ENCODE measurements around the gene VSIR.
A peak's percentile ranks its signal among the peaks of the same experiment; 100 is the strongest.

The VSIR gene

DNA sequence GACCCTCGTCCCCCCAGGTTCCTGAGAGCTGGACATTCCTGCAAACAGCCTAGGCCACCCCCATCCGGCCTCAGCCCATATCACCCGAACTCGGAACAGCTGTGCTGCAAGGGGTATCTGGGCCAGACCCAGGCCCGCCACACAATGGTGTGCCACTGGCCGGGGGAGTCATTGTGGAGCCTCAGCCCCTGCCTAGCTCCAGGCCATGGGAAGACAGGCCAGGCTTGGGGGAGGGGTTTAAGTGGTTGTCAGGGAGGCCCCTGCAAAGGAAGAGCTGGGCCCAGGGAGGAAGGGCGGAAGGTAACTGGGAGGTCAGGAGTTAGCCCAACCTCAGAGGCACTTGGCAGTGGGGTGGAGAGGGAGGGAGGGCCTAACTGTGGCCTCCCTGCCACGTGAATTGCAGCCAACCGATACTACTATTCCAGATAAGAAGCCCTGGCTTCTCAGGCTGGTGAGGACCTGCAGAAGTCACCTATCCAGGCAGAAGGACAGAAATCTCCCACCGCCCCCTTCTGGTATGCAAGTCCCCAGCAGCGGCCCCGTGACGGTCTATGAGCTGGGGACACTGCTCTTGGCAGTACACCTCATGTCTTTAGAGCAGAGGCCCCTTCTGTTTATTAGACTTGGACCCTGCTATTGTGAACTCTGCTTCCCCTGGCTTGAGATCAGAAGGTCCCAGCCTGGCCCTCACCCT, 26.8 kb downstream of the VSIR start:
- no peak for DNase-seq

DNA sequence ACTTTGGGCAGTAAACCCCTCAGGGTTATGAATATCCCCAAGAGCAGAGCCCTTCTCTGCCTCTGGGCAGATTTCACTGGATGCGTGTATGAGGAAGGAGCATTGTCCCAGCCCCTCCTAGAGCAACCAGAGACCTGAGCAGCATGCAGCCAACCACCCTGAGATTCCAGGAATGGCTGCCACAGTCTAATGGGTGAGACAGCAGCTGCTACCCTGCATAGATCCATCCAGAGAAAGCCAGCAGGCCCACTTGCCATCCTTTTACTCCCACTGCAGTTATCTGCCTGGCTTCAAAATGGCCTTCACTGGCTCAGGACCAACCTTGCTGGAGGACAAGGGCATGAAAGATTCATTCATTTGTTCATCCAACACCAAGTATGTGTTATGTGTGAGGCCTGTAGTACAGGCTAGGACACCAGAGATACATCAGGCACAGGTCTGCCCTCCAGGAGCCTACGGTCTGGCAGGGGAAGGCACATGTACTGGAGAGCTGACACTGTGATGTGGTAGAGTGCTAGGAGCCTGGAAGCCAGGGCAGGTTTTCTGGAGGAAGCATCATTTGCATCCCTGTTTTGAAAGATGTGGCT, 27.6 kb downstream of the VSIR start:
- no peak for DNase-seq

DNA sequence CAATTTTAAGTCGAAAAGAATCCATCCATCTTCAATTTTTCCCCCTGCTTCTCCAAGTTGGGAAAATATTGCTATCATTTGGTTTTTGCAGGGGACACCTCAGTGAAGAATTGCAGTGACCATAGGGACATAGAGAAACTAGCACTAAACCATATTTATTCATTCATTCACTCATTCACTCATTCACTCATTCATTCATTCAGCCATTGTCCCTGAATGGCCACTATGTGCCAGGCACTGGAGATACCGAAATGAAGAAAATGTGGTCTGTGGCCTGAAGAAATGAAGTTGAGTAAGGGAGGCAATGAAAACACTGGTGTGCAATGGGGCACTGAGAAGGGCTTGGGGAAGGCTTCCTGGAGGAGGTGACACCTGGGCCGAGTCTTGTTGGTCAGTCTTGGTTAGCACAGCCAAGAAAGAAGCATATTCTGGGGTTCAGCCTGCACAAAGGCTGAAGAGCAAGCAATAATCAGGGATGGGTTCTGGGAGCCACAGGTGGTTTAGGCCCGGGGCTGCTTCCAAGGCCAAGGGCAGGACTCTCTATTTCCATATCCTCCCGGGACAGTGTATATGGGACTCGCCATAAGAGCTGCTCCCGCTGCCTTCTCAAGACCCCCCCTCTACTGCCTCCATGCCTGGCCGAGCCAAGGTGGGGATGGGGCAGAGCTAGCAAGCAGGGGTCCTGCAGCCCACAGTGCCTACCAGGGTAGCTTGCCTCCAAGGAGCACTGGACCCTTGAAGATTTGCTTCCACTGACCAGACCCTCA, 28.2 kb downstream of the VSIR start:
- DNase-seq = no peak

DNA sequence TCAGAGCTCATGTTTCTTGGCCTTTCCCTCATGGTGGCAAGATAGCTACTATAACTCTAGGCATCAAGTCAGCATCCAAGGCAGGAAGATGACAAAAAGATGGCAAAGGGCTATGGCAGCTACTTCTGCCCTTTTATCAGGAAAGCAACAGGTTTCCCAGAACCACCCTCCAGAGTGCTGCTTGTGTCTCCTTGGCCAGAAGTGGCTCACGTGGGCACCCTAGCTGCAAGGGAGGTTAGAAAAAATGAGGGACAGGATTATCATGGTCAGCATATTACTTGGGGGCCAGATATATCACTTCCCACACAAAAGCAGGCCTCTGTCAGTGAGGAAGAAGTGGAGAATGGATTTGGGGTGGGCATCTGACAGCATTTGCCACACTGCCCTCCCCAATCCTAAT, 29.5 kb downstream of the VSIR start:
- DNase-seq = no peak

DNA sequence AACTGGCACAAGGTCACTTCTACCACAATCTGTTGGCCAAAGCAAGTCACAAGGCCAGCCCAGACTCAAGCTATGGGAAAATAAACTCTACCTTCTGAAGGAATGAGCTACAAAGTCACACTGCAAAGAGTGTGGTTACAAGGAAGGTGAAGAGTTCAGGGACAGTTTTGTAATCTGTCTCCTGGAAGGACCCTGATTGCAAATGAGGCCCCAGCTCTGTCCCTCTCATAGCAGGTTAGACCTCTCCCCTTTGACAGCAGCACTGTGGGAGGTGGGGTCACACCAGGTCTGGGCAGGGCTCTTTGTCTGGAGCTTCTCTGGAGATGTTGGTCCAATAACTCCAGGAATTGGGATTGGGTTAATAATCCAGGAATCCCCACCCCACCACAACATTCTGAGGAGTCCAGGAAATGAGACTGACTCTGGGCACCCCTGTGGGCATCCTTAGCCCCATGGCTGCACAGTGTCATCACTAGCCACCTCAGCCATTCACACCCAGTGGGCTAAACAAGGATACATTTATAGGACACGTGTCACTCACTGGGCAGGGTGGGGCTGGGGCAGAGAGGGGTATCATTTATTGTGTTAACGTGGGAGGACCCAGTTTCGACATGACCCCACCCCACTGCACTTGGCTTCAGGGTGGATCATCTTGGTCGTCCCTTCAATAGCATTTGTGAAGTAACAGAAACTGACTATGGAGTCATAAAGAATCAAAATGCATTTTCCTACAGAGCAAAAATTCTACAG, 30.1 kb downstream of the VSIR start:
- DNase-seq = no peak

DNA sequence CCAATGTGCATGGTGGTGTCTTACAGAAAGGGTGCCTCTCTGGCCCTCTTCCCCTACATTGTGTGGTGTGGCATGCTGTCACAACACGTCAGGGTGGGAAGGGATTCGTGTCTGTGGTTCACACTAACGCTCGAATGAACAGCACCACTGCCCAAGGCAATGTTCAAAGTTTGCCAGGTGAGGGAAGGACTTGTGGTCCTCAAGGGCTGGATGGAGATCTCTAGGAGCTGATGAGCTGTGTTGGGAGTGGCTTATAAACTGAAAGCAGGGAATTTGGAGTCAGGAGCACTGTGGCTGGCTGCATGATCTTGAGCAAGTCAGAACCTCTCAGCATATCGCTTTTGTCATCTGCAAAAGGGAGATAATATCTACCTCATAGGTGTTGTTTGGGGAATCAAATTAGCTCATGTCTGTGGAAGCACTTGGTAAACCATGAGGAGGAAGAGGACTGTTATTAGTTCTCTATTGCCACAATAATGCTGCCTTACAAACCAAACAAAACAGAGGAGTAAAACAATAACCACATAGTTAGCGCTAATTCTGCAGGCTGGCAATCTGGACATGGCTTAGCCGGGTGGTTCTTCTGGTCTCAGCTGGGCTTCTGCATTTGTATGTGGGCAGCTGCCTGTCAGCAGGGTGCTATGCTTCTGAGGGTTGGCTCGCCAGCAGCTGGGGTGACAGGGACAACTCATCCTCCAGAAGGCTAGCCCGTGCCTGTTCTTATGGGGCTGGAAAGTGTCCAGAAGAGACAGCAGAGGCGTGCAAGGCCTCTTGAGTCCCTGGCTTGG, 30.8 kb downstream of the VSIR start:
- no peak for DNase-seq

DNA sequence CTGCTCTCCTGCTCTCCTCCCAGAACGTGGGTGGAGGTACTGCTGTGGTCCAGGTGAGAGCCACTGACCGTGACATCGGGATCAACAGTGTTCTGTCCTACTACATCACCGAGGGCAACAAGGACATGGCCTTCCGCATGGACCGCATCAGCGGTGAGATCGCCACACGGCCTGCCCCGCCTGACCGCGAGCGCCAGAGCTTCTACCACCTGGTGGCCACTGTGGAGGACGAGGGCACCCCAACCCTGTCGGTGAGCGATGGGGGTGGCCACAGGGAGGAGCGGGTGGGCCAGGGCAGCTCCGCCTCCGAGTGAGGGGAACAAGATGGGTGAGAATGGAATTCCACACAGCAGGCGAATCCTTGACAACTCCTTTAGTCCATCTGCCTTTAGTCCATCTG, 31.6 kb downstream of the VSIR start:
- DNase-seq = no peak

DNA sequence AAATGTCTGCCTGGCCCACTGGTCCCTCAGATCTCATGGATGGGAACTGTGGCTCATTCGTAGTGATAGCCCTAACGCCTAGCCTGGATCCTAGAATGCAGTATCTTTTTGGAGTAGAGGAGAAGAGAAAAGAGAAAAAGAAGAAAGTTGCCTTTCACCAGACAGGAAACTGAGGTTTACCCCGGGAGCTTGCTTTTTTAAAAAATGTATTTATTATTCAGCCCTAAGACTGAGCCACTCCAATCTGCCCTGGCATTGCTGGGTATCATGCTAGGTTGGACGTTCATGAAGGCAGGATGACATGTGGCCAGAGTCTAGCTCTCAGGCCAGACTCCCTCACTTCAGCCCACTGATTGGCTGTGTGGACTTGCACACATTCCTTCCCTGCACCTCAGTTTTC, 32.3 kb downstream of the VSIR start:
- DNase-seq = no peak

DNA sequence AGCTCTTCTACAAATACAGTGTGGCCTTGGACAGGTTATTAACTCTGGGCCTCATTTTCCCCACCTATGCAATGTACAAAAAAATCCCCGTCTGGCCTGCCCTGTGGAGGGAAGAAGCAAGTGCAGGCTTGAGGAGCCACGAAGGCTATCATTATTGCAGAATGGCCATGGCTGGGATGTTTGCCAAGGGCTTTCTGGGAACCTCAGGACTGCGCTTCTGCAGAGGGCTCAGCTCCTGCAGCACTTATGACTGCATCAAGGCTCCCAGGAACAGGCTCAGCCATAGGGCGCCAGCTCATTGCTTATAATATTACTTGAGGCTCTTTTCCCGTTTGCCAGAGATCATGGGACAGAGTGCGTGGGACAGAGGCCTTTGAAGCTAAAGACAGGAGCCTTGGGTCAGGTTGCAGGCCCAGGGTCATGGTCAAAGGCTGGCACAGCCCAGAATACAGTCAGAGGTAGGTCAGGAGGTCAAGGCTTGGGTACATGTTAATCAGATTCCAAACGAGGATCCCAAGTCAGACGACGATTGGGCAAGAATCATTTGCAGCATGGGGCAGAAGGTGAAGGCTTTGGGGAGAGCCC, 33.2 kb downstream of the VSIR start:
- DNase-seq = no peak

DNA sequence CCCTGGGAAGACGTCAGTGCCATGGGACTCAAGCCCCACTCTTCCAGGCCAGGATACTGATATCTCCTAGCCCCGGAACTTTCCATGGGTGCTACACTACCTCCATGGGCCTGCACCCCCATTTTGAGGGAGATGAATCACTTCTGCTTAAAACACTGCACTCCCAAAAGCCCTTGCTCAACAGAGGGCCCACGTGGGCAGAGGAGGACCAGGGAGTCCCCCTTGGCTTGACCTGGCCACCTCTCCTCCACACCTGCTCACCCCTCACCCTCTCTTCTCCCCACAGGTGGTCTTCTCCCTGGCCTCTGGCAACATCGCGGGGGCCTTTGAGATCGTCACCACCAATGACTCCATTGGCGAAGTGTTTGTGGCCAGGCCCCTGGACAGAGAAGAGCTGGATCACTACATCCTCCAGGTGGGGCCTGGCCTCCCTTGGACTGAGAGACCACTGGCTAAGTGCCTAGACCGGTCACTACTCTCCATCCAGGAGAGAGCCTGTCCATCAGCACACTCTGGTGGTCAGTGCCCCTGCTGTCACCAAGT, 33.9 kb downstream of the VSIR start:
- no peak for DNase-seq

DNA sequence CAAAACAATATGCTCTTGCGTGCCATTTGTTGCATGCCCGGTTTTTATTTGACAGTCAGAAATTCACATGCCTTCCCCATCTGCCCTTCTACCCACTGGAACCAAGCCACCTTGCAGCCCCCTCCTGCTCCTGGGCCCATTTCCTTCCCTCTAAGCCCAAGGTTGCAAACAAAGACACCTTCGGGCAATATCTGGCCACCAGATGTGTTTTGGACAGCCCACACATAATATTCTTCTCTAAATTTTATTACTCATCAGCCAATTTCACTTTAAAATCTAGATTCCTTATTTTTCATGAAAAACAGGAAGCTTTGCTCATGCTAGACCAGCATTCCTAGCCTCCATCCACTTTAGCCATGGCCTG, 35.5 kb downstream of the VSIR start:
- DNase-seq = no peak

DNA sequence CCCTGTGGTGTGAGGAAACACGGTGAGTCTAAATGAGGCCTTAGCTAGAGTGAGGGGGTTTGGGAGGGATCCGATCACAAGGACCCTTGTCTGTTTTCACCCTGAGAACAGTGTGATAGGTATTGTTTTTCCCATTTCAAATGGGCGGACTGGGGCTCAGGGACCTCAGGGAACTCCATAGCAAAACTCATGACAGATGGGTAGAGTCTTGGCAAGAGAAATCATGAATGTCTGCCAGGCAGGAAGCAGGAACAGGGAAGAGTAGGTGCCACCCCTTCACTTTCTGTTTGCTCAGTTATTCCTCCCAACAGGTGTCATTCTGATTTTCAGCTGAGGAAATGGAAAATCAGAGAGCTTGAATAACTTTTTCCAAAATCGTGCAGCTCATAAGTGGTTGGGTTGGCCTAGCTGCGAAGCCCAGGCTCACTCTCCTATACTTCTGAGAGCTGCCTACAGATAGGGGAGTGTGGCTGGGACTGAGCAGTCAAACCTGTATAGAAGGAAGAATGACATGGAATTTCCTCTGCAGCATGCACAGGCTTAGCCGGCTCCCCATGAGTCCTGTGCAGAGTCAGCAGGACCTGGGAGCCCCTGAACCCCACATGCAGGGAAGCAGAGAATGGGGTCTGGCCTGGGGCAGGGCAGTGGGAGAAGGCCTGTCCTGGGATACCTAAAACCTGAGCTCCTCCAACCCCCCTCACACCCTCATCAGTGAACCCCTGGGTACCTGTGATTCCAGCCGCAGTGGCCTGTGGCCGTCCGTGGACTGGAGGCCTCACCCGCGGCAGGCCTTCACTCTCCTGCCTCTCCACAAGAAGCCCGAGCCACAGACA, 36.1 kb downstream of the VSIR start:
- DNase-seq = no peak

DNA sequence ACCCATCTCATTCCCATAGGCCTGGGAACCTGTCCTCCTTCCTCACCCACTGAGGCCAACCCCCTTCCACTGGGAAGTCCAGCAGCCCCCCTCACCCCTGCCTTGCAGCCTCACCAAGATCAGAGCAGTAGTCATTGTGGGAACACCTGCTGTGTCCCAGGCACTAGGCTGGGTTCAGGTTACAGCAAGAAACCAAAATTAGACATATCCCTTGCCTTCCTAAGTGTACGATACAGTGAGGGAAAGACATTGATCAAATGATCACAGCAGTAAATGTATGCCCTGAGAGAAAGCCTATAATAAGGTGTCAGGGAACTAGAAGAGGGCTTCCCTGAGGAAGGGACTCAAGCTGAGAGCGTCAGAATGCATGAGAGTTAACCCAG, 36.8 kb downstream of the VSIR start:
- DNase-seq = no peak

DNA sequence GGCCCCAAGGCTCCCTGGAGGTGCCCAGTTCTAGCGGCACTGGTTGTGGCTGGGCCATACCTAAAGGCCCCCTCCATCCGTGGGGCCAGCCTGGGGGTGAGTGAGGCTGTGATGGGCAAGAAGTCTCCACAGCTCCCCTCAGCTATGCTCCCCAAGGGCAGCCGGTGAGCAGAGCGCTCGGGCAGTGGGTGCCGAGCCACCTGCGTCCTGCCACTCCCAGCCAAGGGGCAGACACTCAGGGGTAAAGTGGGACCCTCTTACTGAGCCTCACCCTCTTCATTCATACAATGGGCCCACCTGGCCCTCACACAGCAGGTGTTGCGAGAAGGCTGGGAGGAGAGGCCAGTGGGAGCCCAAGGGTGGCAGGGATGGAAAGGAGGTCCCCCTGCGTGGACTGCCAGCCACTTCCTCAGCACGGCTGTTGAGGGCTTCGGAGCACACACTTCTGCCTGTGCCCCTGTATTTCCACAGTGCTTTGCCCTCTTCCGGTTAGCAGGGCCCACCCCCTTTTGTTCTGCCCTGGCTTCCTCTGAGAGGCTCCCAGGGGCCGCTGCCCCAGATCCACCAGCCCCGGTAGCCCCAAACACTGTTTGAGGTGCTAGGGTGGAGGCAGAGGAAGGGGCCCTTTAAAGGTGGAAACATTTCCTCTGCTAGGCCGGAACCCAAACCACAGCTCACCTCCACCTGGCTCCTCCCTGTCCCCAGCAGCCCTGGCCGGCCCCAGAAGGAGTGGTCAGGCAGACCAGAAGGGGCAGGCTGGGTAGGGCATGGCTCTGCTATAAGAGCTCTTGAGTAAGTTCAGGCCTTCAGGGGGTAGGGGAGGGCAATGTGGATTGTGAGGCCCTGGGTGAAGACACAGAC, 37.4 kb downstream of the VSIR start:
- DNase-seq = peak; percentile 43

DNA sequence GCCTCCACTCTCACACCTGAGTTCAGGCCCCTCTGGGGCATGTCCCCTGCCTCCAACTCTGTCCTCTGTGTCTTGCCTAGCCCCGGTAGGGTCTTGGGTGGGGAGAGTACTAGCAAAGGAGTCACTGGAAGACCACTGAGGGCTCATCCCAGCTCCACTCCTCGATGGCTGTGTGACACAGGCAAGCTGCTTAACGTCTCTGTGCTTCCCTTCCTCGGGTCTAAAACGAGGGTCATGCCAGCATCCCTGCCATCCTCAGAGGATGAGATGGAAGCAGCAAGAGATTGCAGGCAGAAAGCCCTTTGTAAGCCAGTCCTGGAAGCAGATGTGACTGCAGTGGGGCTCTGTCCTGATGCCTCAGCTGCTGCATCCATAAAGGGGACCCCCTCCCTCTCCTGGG, 38.5 kb downstream of the VSIR start:
- no peak for DNase-seq

DNA sequence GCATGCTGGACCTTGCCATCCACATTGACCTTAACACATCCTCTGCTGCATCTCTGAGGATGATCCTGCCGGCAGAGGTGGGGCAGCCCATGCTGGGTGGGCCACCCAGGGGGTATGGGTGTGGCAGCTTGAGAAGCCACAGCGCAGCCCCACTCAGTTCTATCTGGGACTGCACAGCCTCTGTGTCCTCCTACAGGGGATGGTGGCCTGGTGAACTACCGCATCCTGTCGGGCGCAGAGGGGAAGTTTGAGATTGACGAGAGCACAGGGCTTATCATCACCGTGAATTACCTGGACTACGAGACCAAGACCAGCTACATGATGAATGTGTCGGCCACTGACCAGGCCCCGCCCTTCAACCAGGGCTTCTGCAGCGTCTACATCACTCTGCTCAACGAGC, 41.5 kb downstream of the VSIR start:
- no peak for DNase-seq

DNA sequence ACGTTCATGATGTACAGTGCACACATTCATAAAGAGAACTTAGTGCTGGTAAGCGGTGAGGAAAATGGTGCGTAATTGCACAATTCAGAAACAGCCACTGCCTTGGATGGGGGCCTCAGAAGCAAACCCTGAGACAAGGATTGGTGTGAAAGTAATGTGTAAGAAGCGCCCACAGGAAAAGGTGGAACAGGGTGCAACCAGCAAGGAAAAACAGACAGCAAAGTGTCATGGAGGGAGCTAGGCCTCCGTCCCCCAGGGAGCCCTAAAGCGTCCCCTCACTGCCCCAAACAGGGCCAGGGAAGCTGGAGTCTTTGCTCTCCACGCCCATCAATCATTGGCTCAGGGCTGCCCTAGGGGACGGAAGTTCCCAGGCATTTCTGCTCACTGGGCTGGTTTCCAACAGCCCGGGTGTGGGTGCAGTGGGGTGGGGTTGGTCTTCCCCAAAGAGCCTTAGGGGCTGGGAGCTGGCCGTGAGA, 44.1 kb downstream of the VSIR start:
- no peak for DNase-seq

DNA sequence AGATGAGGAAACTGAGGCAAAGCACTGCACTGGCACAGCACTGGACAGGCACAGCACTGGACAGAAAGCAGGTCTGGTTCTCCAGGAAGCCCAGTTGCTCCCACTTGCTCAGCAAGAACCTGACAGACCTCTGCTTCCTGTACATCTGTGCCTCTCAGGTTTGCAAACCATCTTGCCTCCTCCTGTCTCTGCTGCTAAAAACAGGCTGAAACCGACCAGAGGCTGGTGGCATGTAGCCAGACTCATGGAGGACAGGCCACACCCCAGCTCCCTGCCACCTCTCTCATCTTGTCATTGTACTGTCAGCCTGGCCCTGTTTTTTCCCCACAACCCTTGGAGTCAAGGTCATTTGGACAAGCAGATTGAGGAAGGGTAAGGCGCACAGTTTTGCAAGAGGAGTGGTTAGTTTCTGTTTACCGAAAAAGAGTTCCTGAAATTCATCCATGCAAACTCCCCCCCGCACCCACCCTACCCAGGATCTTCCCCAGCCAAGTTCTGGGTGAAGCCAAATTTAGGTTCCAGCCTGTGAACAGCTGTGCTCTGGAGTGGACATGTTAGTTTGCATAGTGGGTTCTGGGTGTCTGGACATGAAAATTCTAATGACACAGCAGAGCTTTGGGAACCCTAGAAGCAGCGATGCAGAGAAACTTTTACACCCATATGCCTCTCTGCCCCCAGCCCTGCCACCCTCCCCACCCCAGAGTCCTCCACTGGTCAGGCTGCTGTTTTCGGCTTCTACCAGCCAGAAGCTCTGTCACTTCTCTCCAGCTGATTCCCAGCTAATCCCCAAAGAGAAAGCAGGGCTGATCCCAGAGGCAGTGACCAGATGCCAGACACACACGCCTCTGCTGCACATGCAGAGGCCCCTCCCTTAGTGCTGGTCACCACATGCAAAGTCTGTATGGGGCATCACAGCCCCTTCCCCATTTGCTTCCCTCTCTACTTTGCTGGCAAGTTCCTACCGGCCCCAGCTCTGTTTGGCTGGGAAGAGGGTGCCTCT, 45.3 kb downstream of the VSIR start:
- peak; percentile 56 for DNase-seq

All from stimulated activated CD4-positive, alpha-beta T cell treated with anti-CD3 and anti-CD28 coated beads, Interleukin-4, amount 100 ng/mL, for 1 hour (primary cell).